ENCODE results near the gene CRTAP. TPM values are rescaled to one million over a fixed set of nuclear protein-coding genes. Genes with fewer than 3 reads are reported as not detected.

Gene CRTAP
- total RNA-seq, 1 donor from 2014 or later, result 127 TPM

- no peak overlapping the region for H3K27ac ChIP-seq
- H3K27ac Mint-ChIP-seq, result no peak overlapping the region
- TF ChIP-seq EZH2phosphoT487 (IDR thresholded peaks at IDR 0.05) (no peak), CTCF (IDR thresholded peaks at IDR 0.05) (no peak), EZH2 (IDR thresholded peaks at IDR 0.05) (no peak)
- H3F3A ChIP-seq (ENCODE audit: low read depth), result peaks cover 7% of the 10 kb centered on the region
- H2AFZ ChIP-seq (replicated peaks), result no peak overlapping the region
- H3K4me3 ChIP-seq, result peak overlapping the region; percentile 83
- H3K9me3 Mint-ChIP-seq, result no peaks in the 10 kb centered on the region
- peak overlapping the region; percentile 93 for H3K4me2 ChIP-seq
- H3K27me3 ChIP-seq, result no peaks in the 10 kb centered on the region
- peak overlapping the region; percentile 95 for H3K4me3 Mint-ChIP-seq
- no peak overlapping the region for H3K9ac ChIP-seq
- peaks cover 10% of the 10 kb centered on the region for H3K4me1 ChIP-seq
- peaks cover 16% of the 10 kb centered on the region for H3K79me2 ChIP-seq (ENCODE audit: low read depth)
- no peaks in the 10 kb centered on the region for H3K36me3 ChIP-seq
- peaks cover 29% of the 10 kb centered on the region for H3K36me3 Mint-ChIP-seq
- no peak for DNase-seq (ENCODE audit: low spot score)
- H3K4me1 Mint-ChIP-seq, result peaks cover 13% of the 10 kb centered on the region
- no peaks in the 10 kb centered on the region for H3K9me3 ChIP-seq (ENCODE audit: low read depth)
- H4K20me1 ChIP-seq (ENCODE audit: low read depth), result peaks cover 31% of the 10 kb centered on the region
- H3K27me3 Mint-ChIP-seq (ENCODE audit: insufficient read depth, low read depth), result peaks cover 3% of the 10 kb centered on the region
Measured at GRCh38 chr3:33095436-33095835, 18.4 kb upstream of the CRTAP start.

GRCh38 chr3:33096093-33096868, 17.5 kb upstream of the CRTAP start:
- H3F3A ChIP-seq (ENCODE audit: low read depth), result peaks cover 7% of the 10 kb centered on the region
- Mint-ChIP-seq H3K9me3 (no peaks in the 10 kb centered on the region), H3K4me1 (peaks cover 13% of the 10 kb centered on the region), H3K36me3 (peaks cover 23% of the 10 kb centered on the region), H3K27ac (peak overlapping the region; percentile 76), H3K27me3 (ENCODE audit: insufficient read depth, low read depth) (peaks cover 4% of the 10 kb centered on the region), H3K4me3 (peak overlapping the region; percentile 95)
- H4K20me1 ChIP-seq (ENCODE audit: low read depth), result peaks cover 28% of the 10 kb centered on the region
- no peak overlapping the region for H3K27ac ChIP-seq
- H2AFZ ChIP-seq (replicated peaks), result peak overlapping the region; percentile 95
- H3K9me3 ChIP-seq (ENCODE audit: low read depth), result no peaks in the 10 kb centered on the region
- no peaks in the 10 kb centered on the region for H3K36me3 ChIP-seq
- peak; percentile 58 for DNase-seq (ENCODE audit: low spot score)
- peak overlapping the region; percentile 93 for H3K4me2 ChIP-seq
- H3K4me1 ChIP-seq, result peaks cover 10% of the 10 kb centered on the region
- H3K79me2 ChIP-seq (ENCODE audit: low read depth), result peaks cover 16% of the 10 kb centered on the region
- peak overlapping the region; percentile 56 for H3K9ac ChIP-seq
- peak overlapping the region; percentile 83 for H3K4me3 ChIP-seq
- TF ChIP-seq EZH2 (IDR thresholded peaks at IDR 0.05) (peak; percentile 16), EZH2phosphoT487 (IDR thresholded peaks at IDR 0.05) (no peak)
- H3K27me3 ChIP-seq, result no peaks in the 10 kb centered on the region

- Histone ChIP-seq H4K20me1 (ENCODE audit: low read depth) (peaks cover 12% of the 10 kb centered on the region), H2AFZ (replicated peaks) (no peak overlapping the region), H3K4me3 (no peak overlapping the region), H3K27me3 (no peaks in the 10 kb centered on the region), H3K36me3 (no peaks in the 10 kb centered on the region), H3K4me2 (no peak overlapping the region), H3F3A (ENCODE audit: low read depth) (peaks cover 7% of the 10 kb centered on the region), H3K9ac (no peak overlapping the region), H3K4me1 (peaks cover 10% of the 10 kb centered on the region), H3K9me3 (ENCODE audit: low read depth) (no peaks in the 10 kb centered on the region), H3K27ac (no peak overlapping the region), H3K79me2 (ENCODE audit: low read depth) (peaks cover 16% of the 10 kb centered on the region)
- TF ChIP-seq CTCF (IDR thresholded peaks at IDR 0.05) (no peak), EZH2 (IDR thresholded peaks at IDR 0.05) (no peak), EZH2phosphoT487 (IDR thresholded peaks at IDR 0.05) (no peak)
- Mint-ChIP-seq H3K4me3 (no peak overlapping the region), H3K27ac (no peak overlapping the region), H3K4me1 (peaks cover 13% of the 10 kb centered on the region), H3K27me3 (ENCODE audit: insufficient read depth, low read depth) (peaks cover 9% of the 10 kb centered on the region), H3K9me3 (no peaks in the 10 kb centered on the region), H3K36me3 (peaks cover 3% of the 10 kb centered on the region)
- no peak for DNase-seq (ENCODE audit: low spot score)
Measured at GRCh38 chr3:33099109-33099645, 14.6 kb upstream of the CRTAP start.

GRCh38 chr3:33099701-33100100, 14.1 kb upstream of the CRTAP start:
- Mint-ChIP-seq H3K4me3 (no peak overlapping the region), H3K4me1 (peaks cover 13% of the 10 kb centered on the region), H3K36me3 (peaks cover 2% of the 10 kb centered on the region), H3K27me3 (ENCODE audit: insufficient read depth, low read depth) (peaks cover 11% of the 10 kb centered on the region), H3K9me3 (no peaks in the 10 kb centered on the region), H3K27ac (no peak overlapping the region)
- Histone ChIP-seq H2AFZ (replicated peaks) (no peak overlapping the region), H3K4me2 (no peak overlapping the region), H3K9me3 (ENCODE audit: low read depth) (no peaks in the 10 kb centered on the region), H3F3A (ENCODE audit: low read depth) (peaks cover 7% of the 10 kb centered on the region), H4K20me1 (ENCODE audit: low read depth) (peaks cover 7% of the 10 kb centered on the region), H3K27ac (no peak overlapping the region), H3K27me3 (no peaks in the 10 kb centered on the region), H3K9ac (no peak overlapping the region), H3K36me3 (no peaks in the 10 kb centered on the region), H3K79me2 (ENCODE audit: low read depth) (peaks cover 13% of the 10 kb centered on the region), H3K4me1 (peaks cover 10% of the 10 kb centered on the region), H3K4me3 (no peak overlapping the region)
- no peak for DNase-seq (ENCODE audit: low spot score)
- TF ChIP-seq EZH2phosphoT487 (IDR thresholded peaks at IDR 0.05) (no peak), CTCF (IDR thresholded peaks at IDR 0.05) (no peak), EZH2 (IDR thresholded peaks at IDR 0.05) (no peak)

Measured in neural progenitor cell (in vitro differentiated cells).